GM11168 (cell line): ENCODE results near the gene ANKRD44.

ENCODE experiments used
- in situ Hi-C: fragments of 300-500 bp; cut with MboI; formaldehyde crosslinking; loops from one replicate; pipeline ENCODE4 v1.12.0; 2022; ENCODE audit warnings: low sequenced_read_pairs; ENCODE audit not compliant: unreplicated experiment

Gene ANKRD44

GRCh38 chr2:196983934-196984333, 326.6 kb downstream of the ANKRD44 start:
- in situ Hi-C loops, result no loop called here

- in situ Hi-C loops, result no loop called here
Observed at GRCh38 chr2:196980473-196980872, 330.1 kb downstream of the ANKRD44 start.

- in situ Hi-C loops, result no loop called here
Observed at GRCh38 chr2:196980001-196980400, 330.6 kb downstream of the ANKRD44 start.

GRCh38 chr2:196977507-196977906, 333.1 kb downstream of the ANKRD44 start:
- in situ Hi-C loops, result no loop called here

GRCh38 chr2:196974970-196975369, 335.6 kb downstream of the ANKRD44 start:
- in situ Hi-C loops, result no loop called here

- in situ Hi-C loops, result no loop called here
Observed at GRCh38 chr2:196971574-196972279, 338.9 kb downstream of the ANKRD44 start.

- in situ Hi-C loops, result no loop called here
Observed at GRCh38 chr2:196970099-196970498, 340.5 kb downstream of the ANKRD44 start.

GRCh38 chr2:196968516-196968915, 342.1 kb downstream of the ANKRD44 start:
- in situ Hi-C loops, result no loop called here

GRCh38 chr2:196967775-196968174, 342.8 kb downstream of the ANKRD44 start:
- in situ Hi-C loops, result no loop called here

GRCh38 chr2:196967116-196967515, 343.5 kb downstream of the ANKRD44 start:
- in situ Hi-C loops, result no loop called here

- in situ Hi-C loops, result no loop called here
Observed at GRCh38 chr2:196966061-196966460, 344.5 kb downstream of the ANKRD44 start.

GRCh38 chr2:196965651-196966050, 344.9 kb downstream of the ANKRD44 start:
- in situ Hi-C loops, result no loop called here

- in situ Hi-C loops, result no loop called here
Observed at GRCh38 chr2:196963961-196964360, 346.6 kb downstream of the ANKRD44 start.

GRCh38 chr2:196963043-196963442, 347.5 kb downstream of the ANKRD44 start:
- in situ Hi-C loops, result no loop called here

- in situ Hi-C loops, result no loop called here
Observed at GRCh38 chr2:196962325-196962724, 348.3 kb downstream of the ANKRD44 start.

- in situ Hi-C loops, result no loop called here
Observed at GRCh38 chr2:196961889-196962288, 348.7 kb downstream of the ANKRD44 start.

GRCh38 chr2:196959734-196960338, 350.7 kb downstream of the ANKRD44 start:
- in situ Hi-C loops, result no loop called here

- in situ Hi-C loops, result no loop called here
Observed at GRCh38 chr2:196959281-196959680, 351.3 kb downstream of the ANKRD44 start.

- in situ Hi-C loops, result no loop called here
Observed at GRCh38 chr2:196957881-196958525, 352.6 kb downstream of the ANKRD44 start.

GRCh38 chr2:196957442-196957841, 353.1 kb downstream of the ANKRD44 start:
- in situ Hi-C loops, result no loop called here

GRCh38 chr2:196956069-196956468, 354.5 kb downstream of the ANKRD44 start:
- in situ Hi-C loops, result no loop called here

- in situ Hi-C loops, result no loop called here
Observed at GRCh38 chr2:196955036-196955435, 355.5 kb downstream of the ANKRD44 start.
